ENCODE measurements around the gene MAP6. TPM values are rescaled to one million over a fixed set of nuclear protein-coding genes. Genes with fewer than 3 reads are reported as not detected.

The MAP6 gene
- total RNA-seq, 6 experiments from 2014 or later = 0.26 to 0.86 (median 0.58) TPM

- no peak overlapping the region for H3K4me3 ChIP-seq
- peaks cover 7 to 57% (median 30%) of the 10 kb centered on the region in 4 donors for H3K36me3 ChIP-seq
- H3K4me1 ChIP-seq = peaks cover 0 to 27% (median 13%) of the 10 kb centered on the region in 4 donors
- no peaks in the 10 kb centered on the region for H3K27me3 ChIP-seq
- no peak overlapping the region for H3K27ac ChIP-seq
- 68% methylated on average over 7 of the region's 34 CpGs for WGBS (ENCODE audit: insufficient coverage, low coverage, low lambda C conversion rate, missing lambda C conversion rate)
- no peaks in the 10 kb centered on the region for H3K9me3 ChIP-seq
- DNase-seq (no peak), ATAC-seq (no peak)
- intact Hi-C loops (cut with DNase I) = no loop called here
- TF ChIP-seq CTCF (IDR thresholded peaks at IDR 0.05) (no peak), POLR2A (IDR thresholded peaks at IDR 0.05) (no peak)
These were observed 102.0 kb downstream of the MAP6 start for GRCh38 chr11:75566763-75567279.

DNA sequence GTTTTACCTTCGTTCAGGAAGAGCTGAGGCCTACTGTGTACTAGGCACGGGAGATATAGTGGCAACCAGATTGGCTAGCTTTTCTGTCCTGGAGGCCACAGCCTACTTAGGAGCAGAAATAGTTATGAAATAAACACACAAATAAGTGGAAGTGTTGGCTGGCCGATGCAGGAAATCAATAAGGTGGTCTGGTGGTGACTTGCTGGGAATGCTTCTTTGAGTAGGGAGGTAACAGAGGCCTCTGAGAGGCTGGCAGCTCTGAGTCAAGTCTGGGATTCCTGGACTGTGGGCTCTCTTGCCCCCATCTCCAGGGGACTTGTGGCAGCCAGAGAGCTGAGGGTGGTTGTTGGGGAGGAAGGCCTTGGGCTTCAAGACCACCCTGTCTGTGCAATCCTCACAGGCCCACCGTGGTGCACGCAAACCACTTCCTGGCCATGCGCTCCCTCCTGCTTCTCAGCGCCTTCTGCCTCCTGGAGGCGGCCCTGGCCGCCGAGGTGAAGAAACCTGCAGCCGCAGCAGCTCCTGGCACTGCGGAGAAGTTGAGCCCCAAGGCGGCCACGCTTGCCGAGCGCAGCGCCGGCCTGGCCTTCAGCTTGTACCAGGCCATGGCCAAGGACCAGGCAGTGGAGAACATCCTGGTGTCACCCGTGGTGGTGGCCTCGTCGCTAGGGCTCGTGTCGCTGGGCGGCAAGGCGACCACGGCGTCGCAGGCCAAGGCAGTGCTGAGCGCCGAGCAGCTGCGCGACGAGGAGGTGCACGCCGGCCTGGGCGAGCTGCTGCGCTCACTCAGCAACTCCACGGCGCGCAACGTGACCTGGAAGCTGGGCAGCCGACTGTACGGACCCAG, 102.7 kb downstream of the MAP6 start:
- no peak overlapping the region for H3K27ac ChIP-seq
- no peak overlapping the region for H3K4me3 ChIP-seq
- H3K36me3 ChIP-seq = peaks cover 7 to 50% (median 27%) of the 10 kb centered on the region in 4 donors
- intact Hi-C loops (cut with DNase I) = no loop called here
- H3K4me1 ChIP-seq = peaks cover 0 to 27% (median 13%) of the 10 kb centered on the region in 4 donors
- no peaks in the 10 kb centered on the region for H3K9me3 ChIP-seq
- DNase-seq (no peak), ATAC-seq (no peak)
- WGBS (ENCODE audit: insufficient coverage, low coverage, low lambda C conversion rate, missing lambda C conversion rate) = 72% methylated on average over 11 of the region's 43 CpGs
- TF ChIP-seq POLR2A (IDR thresholded peaks at IDR 0.05) = no peak
- TF ChIP-seq CTCF (IDR thresholded peaks at IDR 0.05) = no peak
- H3K27me3 ChIP-seq = no peaks in the 10 kb centered on the region

- Histone ChIP-seq H3K4me3 (no peak overlapping the region), H3K27ac (peak overlapping the region in 2 of 3 donors; percentile 18 to 99), H3K4me1 (peaks cover 0 to 27% (median 13%) of the 10 kb centered on the region in 4 donors), H3K36me3 (peaks cover 7 to 42% (median 23%) of the 10 kb centered on the region in 4 donors), H3K27me3 (no peaks in the 10 kb centered on the region), H3K9me3 (no peaks in the 10 kb centered on the region)
- WGBS (ENCODE audit: insufficient coverage, low coverage, low lambda C conversion rate, missing lambda C conversion rate) = no CpG with 5 or more reads among the region's 5 CpGs
- DNase-seq (peak in 1 of 3 donors; percentile 65), ATAC-seq (peak in 2 of 4 donors; percentile 15 to 50)
- intact Hi-C loops (cut with DNase I) = no loop called here
- TF ChIP-seq CTCF (IDR thresholded peaks at IDR 0.05) (no peak), POLR2A (IDR thresholded peaks at IDR 0.05) (no peak)
These were observed 103.5 kb downstream of the MAP6 start for GRCh38 chr11:75565221-75565814.

DNA sequence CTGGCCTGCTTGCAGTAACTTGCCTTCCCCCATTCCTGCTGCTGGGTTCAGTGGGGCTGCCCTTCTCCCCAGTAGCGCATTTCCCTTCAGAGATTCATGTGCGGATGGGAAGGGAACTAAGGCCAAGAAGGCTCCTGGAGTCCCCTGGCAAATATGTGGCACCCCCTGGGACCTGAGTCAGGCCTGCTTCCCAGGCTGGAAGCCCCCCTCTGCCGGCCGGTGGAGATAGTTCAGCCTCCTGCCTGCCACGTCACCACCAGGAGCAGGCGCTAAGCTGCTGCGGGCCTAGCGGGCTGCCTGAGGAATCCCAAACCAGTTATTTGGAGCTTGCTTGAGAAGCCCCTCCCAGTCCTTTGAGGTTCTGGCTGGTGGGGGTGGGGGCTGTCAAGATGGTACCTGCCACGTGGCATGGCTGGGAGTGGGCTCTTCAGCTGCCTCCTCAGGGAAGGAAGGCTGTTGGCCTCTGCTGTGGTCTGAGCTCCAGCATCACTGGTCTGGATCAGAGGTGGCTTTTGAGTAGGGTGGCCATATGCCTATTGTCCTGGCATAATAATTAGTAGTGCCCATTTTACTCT, 104.8 kb downstream of the MAP6 start:
- H3K4me3 ChIP-seq = peak overlapping the region; percentile 85 to 94 (median 91)
- TF ChIP-seq POLR2A (IDR thresholded peaks at IDR 0.05) (no peak), CTCF (IDR thresholded peaks at IDR 0.05) (peak in 2 of 4 donors; percentile 8 to 20)
- ATAC-seq = no peak
- peaks cover 0 to 29% (median 16%) of the 10 kb centered on the region in 4 donors for H3K36me3 ChIP-seq
- intact Hi-C loops (cut with DNase I) = no loop called here
- H3K27me3 ChIP-seq = no peaks in the 10 kb centered on the region
- peaks cover 0 to 27% (median 13%) of the 10 kb centered on the region in 4 donors for H3K4me1 ChIP-seq
- WGBS (ENCODE audit: insufficient coverage, low coverage, low lambda C conversion rate, missing lambda C conversion rate) = no CpG with 5 or more reads among the region's 9 CpGs
- no peaks in the 10 kb centered on the region for H3K9me3 ChIP-seq
- no peak for DNase-seq
- H3K27ac ChIP-seq = peak overlapping the region; percentile 99 to 100 (median 100)

All from right lobe of liver (tissue), 6 donors.